PFSK-1 (cell line): ENCODE measurements around the gene PAPLN.

Experiments used
- POLR2AphosphoS5 ChIP-seq: IDR thresholded peaks from 2 replicates; pipeline ENCODE4 v1.6.1; 2012; ENCODE audit warnings: low read depth, mild to moderate bottlenecking, control low read depth, low read length, moderate library complexity
- REST ChIP-seq, 2 experiments: IDR thresholded peaks; 2 replicates each; pipeline versions ENCODE4 v1.6.1 to v1.8.0; 2011 to 2012; ENCODE audit warnings: low read depth in 2 of 2, low read length in 2 of 2, control low read depth in 1 of 2, inconsistent platforms in 1 of 2, mild to moderate bottlenecking in 1 of 2, moderate library complexity in 1 of 2; ENCODE audit not compliant: insufficient read depth in 1 of 2

- TF ChIP-seq REST (IDR thresholded peaks at IDR 0.05; ENCODE audit: insufficient read depth in 1 of 2, low read depth in 2 of 2, low read length in 2 of 2) (no peak), POLR2AphosphoS5 (no peak)
Observed at GRCh38 chr14:73255693-73256225, 18.5 kb downstream of the PAPLN start.
